22Rv1 (cell line): Measurements from ENCODE around the gene DNAJC15.
"Not testable (repeated sequence)": the region's sequence is repeated elsewhere in the genome, so short reads cannot be mapped to it uniquely, and the experiment has no call there.

Experiments used
- ZFX ChIP-seq: fragments of 450-650 bp; IDR thresholded peaks from 2 replicates; pipeline ENCODE4 v1.6.1; 2017; ENCODE audit warnings: antibody characterized with exemption, borderline replicate concordance
- TF ChIP-seq, protein P1 (sequence below): fragments of 450-650 bp; IDR thresholded peaks from 2 replicates; pipeline ENCODE4 v1.5.1; 2017; ENCODE audit warnings: mild to moderate bottlenecking

DNA sequence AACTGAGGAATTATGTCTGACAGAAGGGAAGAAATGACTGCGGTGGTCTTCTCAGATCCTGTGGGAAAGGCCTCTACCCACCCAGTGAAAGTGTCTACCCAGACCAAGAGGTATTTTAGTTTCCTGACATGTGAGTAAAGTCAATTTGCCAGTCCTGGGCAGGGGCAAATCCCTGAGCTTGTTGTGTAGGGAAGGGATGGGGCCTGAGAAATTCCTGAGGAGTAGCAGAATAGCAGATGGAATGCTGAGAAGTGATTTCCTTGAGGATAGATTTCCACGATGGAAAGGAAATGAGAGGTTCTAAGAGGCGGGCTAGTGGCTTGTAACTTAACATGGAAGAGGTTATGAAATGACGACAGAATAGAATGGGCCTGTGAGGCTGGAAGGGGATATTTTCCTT, 37.4 kb downstream of the DNAJC15 start:
- not testable (repeated sequence) for TF ChIP-seq ZFX
- TF ChIP-seq, protein P1, sequence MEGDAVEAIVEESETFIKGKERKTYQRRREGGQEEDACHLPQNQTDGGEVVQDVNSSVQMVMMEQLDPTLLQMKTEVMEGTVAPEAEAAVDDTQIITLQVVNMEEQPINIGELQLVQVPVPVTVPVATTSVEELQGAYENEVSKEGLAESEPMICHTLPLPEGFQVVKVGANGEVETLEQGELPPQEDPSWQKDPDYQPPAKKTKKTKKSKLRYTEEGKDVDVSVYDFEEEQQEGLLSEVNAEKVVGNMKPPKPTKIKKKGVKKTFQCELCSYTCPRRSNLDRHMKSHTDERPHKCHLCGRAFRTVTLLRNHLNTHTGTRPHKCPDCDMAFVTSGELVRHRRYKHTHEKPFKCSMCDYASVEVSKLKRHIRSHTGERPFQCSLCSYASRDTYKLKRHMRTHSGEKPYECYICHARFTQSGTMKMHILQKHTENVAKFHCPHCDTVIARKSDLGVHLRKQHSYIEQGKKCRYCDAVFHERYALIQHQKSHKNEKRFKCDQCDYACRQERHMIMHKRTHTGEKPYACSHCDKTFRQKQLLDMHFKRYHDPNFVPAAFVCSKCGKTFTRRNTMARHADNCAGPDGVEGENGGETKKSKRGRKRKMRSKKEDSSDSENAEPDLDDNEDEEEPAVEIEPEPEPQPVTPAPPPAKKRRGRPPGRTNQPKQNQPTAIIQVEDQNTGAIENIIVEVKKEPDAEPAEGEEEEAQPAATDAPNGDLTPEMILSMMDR: not testable (repeated sequence)
